Fibroblast of pulmonary artery (primary cell): ENCODE results near the gene ISX.
A peak's percentile ranks its signal among the peaks of the same experiment; 100 is the strongest.

Experiments used
- DNase-seq: peaks from one replicate; pipeline ENCODE4 v3.0.0-alpha.2; 2010; ENCODE audit warnings: low read depth
- H3K4me3 ChIP-seq: replicated peaks from 2 replicates; pipeline ENCODE4 v1.5.1; 2011; ENCODE audit warnings: low read depth, mild to moderate bottlenecking, control low read depth, low read length, moderate library complexity
- CTCF ChIP-seq: IDR thresholded peaks from 2 replicates; pipeline ENCODE4 v1.5.1; 2011; ENCODE audit warnings: mild to moderate bottlenecking, control low read depth, low read length, inconsistent platforms; ENCODE audit errors: missing control alignments

The ISX gene

GRCh38 chr22:35076630-35077029 lies 10.7 kb downstream of the ISX start:
- TF ChIP-seq CTCF = no peak
- H3K4me3 ChIP-seq = no peak overlapping the region
- DNase-seq = no peak

- H3K4me3 ChIP-seq = no peak overlapping the region
- DNase-seq = no peak
- no peak for TF ChIP-seq CTCF
These were observed 19.7 kb downstream of the ISX start for GRCh38 chr22:35085621-35086020.

- no peak overlapping the region for H3K4me3 ChIP-seq
- TF ChIP-seq CTCF = no peak
- no peak for DNase-seq
These were observed 23.2 kb downstream of the ISX start for GRCh38 chr22:35089139-35089538.

- DNase-seq = no peak
- TF ChIP-seq CTCF = no peak
- H3K4me3 ChIP-seq = no peak overlapping the region
These were observed 26.4 kb downstream of the ISX start for GRCh38 chr22:35092406-35092805.

- no peak for DNase-seq
- no peak for TF ChIP-seq CTCF
These were observed 33.0 kb downstream of the ISX start for GRCh38 chr22:35098921-35099320.

GRCh38 chr22:35099883-35100282 lies 33.9 kb downstream of the ISX start:
- no peak for DNase-seq
- no peak overlapping the region for H3K4me3 ChIP-seq
- TF ChIP-seq CTCF = no peak

More at GRCh38 chr22:35098921-35099320, 33.0 kb downstream of the ISX start:
- H3K4me3 ChIP-seq = no peak overlapping the region

GRCh38 chr22:35102663-35103062 lies 36.7 kb downstream of the ISX start:
- H3K4me3 ChIP-seq = no peak overlapping the region
- DNase-seq = peak; percentile 2
- no peak for TF ChIP-seq CTCF
